GM23338 (cell line): ENCODE results near the gene LAMC2.

ENCODE experiments used
- EZH2 ChIP-seq: fragments of 200-600 bp; sonication (generic); IDR thresholded peaks from one replicate; pipeline ENCODE4 v1.8.0; 2017; ENCODE audit warnings: antibody characterized with exemption, mild to moderate bottlenecking, low read depth; ENCODE audit not compliant: unreplicated experiment
- JUNB ChIP-seq: IDR thresholded peaks from one replicate; pipeline ENCODE4 v1.6.1; 2016; ENCODE audit warnings: antibody characterized with exemption; ENCODE audit not compliant: unreplicated experiment

GRCh38 chr1:183168308-183168707, 17.8 kb upstream of the LAMC2 start:
- TF ChIP-seq EZH2 = no peak
- no peak for TF ChIP-seq JUNB
